Prostate gland (tissue), 2 donors: ENCODE data around the gene MBOAT7. TPM values are rescaled to one million over a fixed set of nuclear protein-coding genes. Genes with fewer than 3 reads are reported as not detected.

Experiments used
- DNase-seq: peaks from one replicate; pipeline ENCODE4 v3.0.0-alpha.2; 2019; ENCODE audit warnings: low spot score
- H3K27ac ChIP-seq, 2 donors: fragments of 200-600 bp; sonication (generic); 2 replicates each; pipeline ENCODE4 v1.5.1; 2017 to 2019
- H3K27me3 ChIP-seq: fragments of 200-600 bp; sonication (generic); replicated peaks from 2 replicates; pipeline ENCODE4 v1.5.1; 2019; ENCODE audit not compliant: insufficient read depth
- H3K36me3 ChIP-seq, 2 donors: fragments of 200-600 bp; sonication (generic); 1 replicate in 1 of 2; 2 replicates in 1 of 2; pipeline versions ENCODE4 v1.5.1 to v1.8.1; 2017 to 2019
- H3K4me1 ChIP-seq: fragments of 200-600 bp; sonication (generic); replicated peaks from 2 replicates; pipeline ENCODE4 v1.5.1; 2019
- H3K4me3 ChIP-seq, 2 donors: fragments of 200-600 bp; sonication (generic); 2 replicates each; pipeline ENCODE4 v1.5.1; 2017 to 2019
- H3K9me3 ChIP-seq: fragments of 200-600 bp; sonication (generic); 2 replicates; pipeline ENCODE4 v1.5.1; 2017
- CTCF ChIP-seq, 4 experiments: fragments of 200-600 bp in 2 of 4; fragments of 450-650 bp in 2 of 4; sonication (generic) in 2 of 4; IDR thresholded peaks; 1 replicate in 3 of 4; 2 replicates in 1 of 4; pipeline ENCODE4 v1.5.1; 2016 to 2019; ENCODE audit warnings: antibody characterized with exemption in 4 of 4, mild to moderate bottlenecking in 2 of 4, moderate library complexity in 2 of 4
- POLR2A ChIP-seq: fragments of 450-650 bp; IDR thresholded peaks from one replicate; pipeline ENCODE4 v1.6.1; 2016; ENCODE audit warnings: antibody characterized with exemption, mild to moderate bottlenecking
- POLR2AphosphoS5 ChIP-seq: sonication (generic); formaldehyde crosslinking; IDR thresholded peaks from one replicate; pipeline ENCODE4 v1.6.1; 2017; ENCODE audit warnings: antibody characterized with exemption
- WGBS: methylation state at CpG from one replicate; pipeline ENCODE4 v1.1.5; 2018; 5-methylcytosine and 5-hydroxymethylcytosine counted together
- intact Hi-C: fragments of 100-400 bp; cut with DNase I; formaldehyde crosslinking; loops from one replicate; pipeline ENCODE4 v1.14.2; 2022
- total RNA-seq, 2 donors: library from RNA; depleted of rRNA; stranded (reverse); fragments of >200 nt; gene quantifications; one replicate each; pipeline ENCODE4 v1.1.0, GENCODE V29; 2016

MBOAT7 gene
- total RNA-seq, 2 donors from 2014 or later, result 91.7 to 430 TPM

- H3K4me1 ChIP-seq, result peaks cover 7% of the 10 kb centered on the region
- no peak for DNase-seq
- intact Hi-C loops, result loop anchor here (2.0 to 10.0 kb wide), 2 partner anchors 21 to 273 kb away; partner anchors contain the start of genes LENG1 and MYADM
These were observed 51.5 kb downstream of the MBOAT7 start, which contains the start of gene CNOT3 for GRCh38 chr19:54137699-54138488. CNOT3 (plus strand) TSS chr19:54137762; CDS start chr19:54142979, 5,217 bp downstream.

DNA sequence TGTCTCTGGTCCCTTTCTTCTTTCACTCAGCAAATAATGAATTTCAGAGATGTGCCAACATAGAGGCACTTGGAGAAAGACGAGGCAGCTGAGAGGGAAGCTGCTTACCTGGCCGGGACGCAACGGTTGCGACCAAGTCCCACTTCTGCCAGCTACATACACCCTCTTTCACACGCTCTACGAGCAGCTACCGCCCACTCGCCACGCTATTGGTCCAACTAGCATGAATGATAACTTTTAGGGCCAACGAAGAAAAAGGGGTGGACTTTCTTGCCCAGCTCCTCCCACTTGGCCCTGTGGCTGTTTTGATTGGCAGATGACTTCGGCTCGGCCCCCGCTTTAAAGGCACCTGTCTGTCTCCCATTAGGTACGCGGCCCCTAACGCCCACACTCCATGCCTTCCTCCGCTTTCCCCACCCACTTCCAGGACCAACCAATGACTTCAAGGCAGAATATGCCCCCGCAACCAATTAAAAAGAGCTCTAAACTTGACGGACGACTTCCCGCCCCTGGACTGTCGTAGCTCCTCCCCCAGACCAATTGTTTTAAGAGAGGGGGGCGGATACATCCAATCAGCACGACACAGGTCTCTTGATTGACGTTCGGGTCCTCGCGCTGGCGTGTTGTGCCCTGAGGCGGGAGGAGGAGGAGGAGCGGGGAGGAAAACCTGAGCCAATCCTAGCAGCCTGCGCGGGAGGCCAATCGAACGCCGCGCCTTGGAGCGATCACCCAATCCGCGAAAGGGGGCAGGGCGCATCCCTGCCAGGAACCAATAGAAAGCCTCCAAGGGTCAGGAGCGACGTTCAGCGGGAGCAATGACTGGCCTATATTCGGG, 52.3 kb downstream of the MBOAT7 start:
- peak overlapping the region; percentile 92 to 97 for H3K27ac ChIP-seq

More at GRCh38 chr19:54137699-54138488, 51.5 kb downstream of the MBOAT7 start, which contains the start of gene CNOT3:
- H3K4me3 ChIP-seq, result peak within 1 kb of the TSS; percentile 94 to 99
- TF ChIP-seq POLR2A (peak; percentile 94), POLR2AphosphoS5 (no peak), CTCF (IDR thresholded peaks at IDR 0.05) (no peak)
- peaks cover 3 to 5% of the 10 kb centered on the region in 2 donors for H3K36me3 ChIP-seq
- H3K27ac ChIP-seq, result peak within 1 kb of the TSS; percentile 92 to 97
- under 1% methylated on average over 85 of the region's 103 CpGs for WGBS
- no peaks in the 10 kb centered on the region for H3K27me3 ChIP-seq
- H3K9me3 ChIP-seq, result no peaks in the 10 kb centered on the region

DNA sequence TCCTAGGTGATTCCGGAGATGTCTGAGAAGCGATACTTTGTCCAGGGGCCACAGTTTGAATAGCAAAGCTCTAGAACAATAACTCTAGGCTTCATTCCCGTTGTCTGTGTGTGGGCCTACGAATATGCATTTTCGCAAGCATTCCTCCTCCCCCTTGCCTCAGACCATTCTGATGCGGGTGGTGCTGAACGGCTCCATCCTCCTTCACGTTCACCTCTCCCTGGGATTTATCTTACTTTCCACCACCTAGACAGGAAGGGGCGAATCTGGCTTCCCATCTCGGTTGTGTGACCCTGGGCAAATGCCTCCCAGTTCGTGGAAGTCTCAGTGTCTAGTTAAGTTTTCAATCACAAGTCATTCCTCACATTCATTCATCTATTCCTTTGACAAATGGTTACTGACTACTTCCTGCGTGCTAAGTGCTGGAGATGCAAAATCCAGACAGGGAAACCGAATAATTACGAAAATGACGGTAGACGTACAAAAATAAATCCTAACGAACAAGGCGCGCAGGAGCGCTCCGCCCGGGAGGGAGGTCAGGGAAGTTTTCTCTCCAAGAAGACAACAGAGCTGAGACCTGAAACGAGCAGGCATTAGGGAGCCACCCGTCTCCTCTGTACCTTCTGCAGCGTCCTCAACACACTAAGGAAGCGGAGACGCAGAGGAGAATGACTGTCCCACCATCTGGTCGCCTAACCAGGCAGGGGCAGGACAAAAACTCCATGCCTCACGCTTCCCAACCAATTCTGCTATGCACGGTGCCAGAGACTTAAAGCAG, 53.1 kb downstream of the MBOAT7 start:
- no peak for DNase-seq
- Histone ChIP-seq H3K4me3 (peak overlapping the region; percentile 25 to 37), H3K36me3 (peaks cover 0 to 7% of the 10 kb centered on the region in 2 donors), H3K27ac (peak overlapping the region; percentile 49 to 60), H3K27me3 (no peaks in the 10 kb centered on the region), H3K4me1 (peaks cover 7% of the 10 kb centered on the region), H3K9me3 (no peaks in the 10 kb centered on the region)
- WGBS, result 4% methylated on average over 30 of the region's 30 CpGs
- intact Hi-C loops, result loop anchor here (2.0 to 10.0 kb wide), 2 partner anchors 23 to 271 kb away; partner anchors contain the start of genes LENG1 and MYADM
- TF ChIP-seq CTCF (IDR thresholded peaks at IDR 0.05), result no peak
- no peak for TF ChIP-seq POLR2A
- TF ChIP-seq POLR2AphosphoS5, result no peak

More for the DNA sequence above, 52.3 kb downstream of the MBOAT7 start:
- peak; percentile 99 for DNase-seq
- Histone ChIP-seq H3K27me3 (no peaks in the 10 kb centered on the region), H3K4me3 (peak overlapping the region; percentile 94 to 99), H3K36me3 (peaks cover 0 to 5% of the 10 kb centered on the region in 2 donors), H3K4me1 (peaks cover 7% of the 10 kb centered on the region), H3K9me3 (no peaks in the 10 kb centered on the region)
- WGBS, result under 1% methylated on average over 46 of the region's 46 CpGs
- intact Hi-C loops, result loop anchor here (2.0 to 10.0 kb wide), 2 partner anchors 22 to 272 kb away; partner anchors contain the start of genes LENG1 and MYADM
- TF ChIP-seq CTCF (IDR thresholded peaks at IDR 0.05), result no peak
- TF ChIP-seq POLR2AphosphoS5, result peak; percentile 98
- TF ChIP-seq POLR2A, result peak; percentile 82

DNA sequence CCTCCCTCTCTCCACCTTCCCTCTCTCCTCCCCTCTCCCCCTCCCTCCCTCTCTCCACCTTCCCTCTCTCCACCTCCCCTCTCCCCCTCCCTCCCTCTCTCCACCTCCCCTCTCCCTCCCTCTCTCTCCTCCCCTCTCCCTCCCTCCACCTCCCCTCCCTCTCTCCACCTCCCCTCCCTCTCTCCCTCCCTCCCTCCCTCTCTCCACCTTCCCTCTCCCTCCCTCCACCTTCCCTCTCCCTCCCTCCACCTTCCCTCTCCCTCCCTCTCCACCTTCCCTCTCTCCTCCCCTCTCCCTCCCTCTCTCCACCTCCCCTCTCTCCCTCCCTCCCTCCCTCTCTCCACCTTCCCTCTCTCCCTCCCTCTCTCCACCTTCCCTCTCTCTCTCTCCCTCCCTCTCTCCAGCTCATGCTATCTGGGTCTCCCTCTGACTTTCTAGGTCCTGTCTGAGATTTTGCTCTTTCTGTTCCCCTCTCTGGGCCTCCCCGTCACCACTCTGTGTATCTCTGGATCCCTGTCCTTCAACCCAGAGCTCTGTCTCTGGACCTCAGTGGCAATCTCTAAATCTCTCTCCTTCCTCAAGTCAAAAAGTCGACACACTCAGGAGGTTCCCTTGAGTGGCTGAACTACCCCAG, 55.3 kb downstream of the MBOAT7 start:
- H3K27me3 ChIP-seq, result no peaks in the 10 kb centered on the region
- H3K36me3 ChIP-seq, result peaks cover 5 to 7% of the 10 kb centered on the region in 2 donors
- H3K4me1 ChIP-seq, result peaks cover 7% of the 10 kb centered on the region
- 63% methylated on average over 2 of the region's 2 CpGs for WGBS
- no peaks in the 10 kb centered on the region for H3K9me3 ChIP-seq
- DNase-seq, result no peak
- H3K4me3 ChIP-seq, result no peak overlapping the region
- intact Hi-C loops, result loop anchor here (10.0 kb wide), 1 partner anchor 269 kb away; the partner anchor contains the start of gene MYADM
- H3K27ac ChIP-seq, result no peak overlapping the region
- TF ChIP-seq CTCF (IDR thresholded peaks at IDR 0.05) (no peak), POLR2AphosphoS5 (no peak), POLR2A (no peak)
